ENCODE results near the gene DAPK2. TPM values are rescaled to one million over a fixed set of nuclear protein-coding genes. Genes with fewer than 3 reads are reported as not detected.

Gene DAPK2
- total and polyA plus RNA-seq, 2 of the 13 experiments (the other 11 are each of a cell fraction or from before 2014, with no cell fraction given), result 0.33 to 0.63 TPM

GRCh38 chr15:64092864-64093626, 46.8 kb upstream of the DAPK2 start (continued):
- no peak for TF ChIP-seq FOXM1 (CRISPR knock-in tag; IDR thresholded peaks at IDR 0.05)
- 0 out of 2 replicates have a peak, but pooled peaks have one; percentile 8 for TF ChIP-seq RARA (CRISPR knock-in tag; IDR thresholded peaks at IDR 0.05)
- no peak for TF ChIP-seq ZNF276 (CRISPR knock-in tag; IDR thresholded peaks at IDR 0.05; ENCODE audit: low read depth)
- no peak for TF ChIP-seq ZBTB7A (CRISPR knock-in tag; IDR thresholded peaks at IDR 0.05)
- TF ChIP-seq ZNF337 (CRISPR knock-in tag; IDR thresholded peaks at IDR 0.05; ENCODE audit: borderline replicate concordance, low read depth), result no peak; the same call in 1 of the 2 replicates
- TF ChIP-seq SKI (IDR thresholded peaks at IDR 0.05; ENCODE audit: partially characterized antibody), result no peak
- TF ChIP-seq ZNF350 (CRISPR knock-in tag; IDR thresholded peaks at IDR 0.05; ENCODE audit: borderline replicate concordance, low read depth), result no peak
- peak; percentile 60 for TF ChIP-seq CTCF (CRISPR knock-in tag; IDR thresholded peaks at IDR 0.05)
- no peak for TF ChIP-seq ZBED4 (CRISPR knock-in tag; IDR thresholded peaks at IDR 0.05; ENCODE audit: borderline replicate concordance)
- TF ChIP-seq CBX5 (CRISPR knock-in tag; IDR thresholded peaks at IDR 0.05; ENCODE audit: borderline replicate concordance), result peak; percentile 59; the same call in 1 of the 2 replicates
- TF ChIP-seq ZNF124 (CRISPR knock-in tag; IDR thresholded peaks at IDR 0.05), result no peak
- TF ChIP-seq ZNF317 (CRISPR knock-in tag; IDR thresholded peaks at IDR 0.05), result 0 out of 2 replicates have a peak, but pooled peaks have one; percentile 1
- TF ChIP-seq ZFP90 (CRISPR knock-in tag; IDR thresholded peaks at IDR 0.05; ENCODE audit: borderline replicate concordance), result no peak
- no peak for TF ChIP-seq SSRP1 (CRISPR knock-in tag; IDR thresholded peaks at IDR 0.05)
- TF ChIP-seq ZNF562 (CRISPR knock-in tag; IDR thresholded peaks at IDR 0.05; ENCODE audit: borderline replicate concordance), result no peak
- no peak for TF ChIP-seq ZNF160 (CRISPR knock-in tag; IDR thresholded peaks at IDR 0.05)
- no peak for TF ChIP-seq CAMTA2 (CRISPR knock-in tag; IDR thresholded peaks at IDR 0.05; ENCODE audit: borderline replicate concordance)
- no peak for TF ChIP-seq ZNF790 (CRISPR knock-in tag; IDR thresholded peaks at IDR 0.05; ENCODE audit: borderline replicate concordance)
- no peak for TF ChIP-seq CEBPG (CRISPR knock-in tag; IDR thresholded peaks at IDR 0.05)
- TF ChIP-seq TFDP1 (CRISPR knock-in tag; IDR thresholded peaks at IDR 0.05; ENCODE audit: borderline replicate concordance), result 0 out of 2 replicates have a peak, but pooled peaks have one; percentile 21
- no peak for TF ChIP-seq RFX3 (CRISPR knock-in tag; IDR thresholded peaks at IDR 0.05)
- TF ChIP-seq NR2F6 (IDR thresholded peaks at IDR 0.05), result peak; percentile 36
- TF ChIP-seq NR2F6 (CRISPR knock-in tag; IDR thresholded peaks at IDR 0.05), result peak; percentile 70

Measured in HepG2 (cell line).